Thoracic aorta (tissue), 2 donors: ENCODE results near the gene JAK2. TPM values are rescaled to one million over a fixed set of nuclear protein-coding genes. Genes with fewer than 3 reads are reported as not detected.
A peak's percentile ranks its signal among the peaks of the same experiment; 100 is the strongest.

Source experiments
- ATAC-seq: fragments of 150-250 bp; one replicate; pipeline ENCODE4 v1.8.0; 2017; ENCODE audit warnings: low read depth; ENCODE audit not compliant: insufficient number of reproducible peaks, low FRiP score
- DNase-seq: peaks from one replicate; pipeline ENCODE4 v3.0.0-alpha.2; 2020; ENCODE audit warnings: low spot score
- H3K27ac ChIP-seq, 2 donors: fragments of 200-600 bp; sonication (generic); 1 replicate in 1 of 2; 2 replicates in 1 of 2; pipeline ENCODE4 v1.5.1; 2016; ENCODE audit warnings: mild to moderate bottlenecking in 2 of 2, moderate library complexity in 2 of 2
- H3K27me3 ChIP-seq: fragments of 200-600 bp; sonication (generic); replicated peaks from 2 replicates; pipeline ENCODE4 v1.6.0; 2016; ENCODE audit warnings: mild to moderate bottlenecking; ENCODE audit not compliant: insufficient read depth
- H3K36me3 ChIP-seq: fragments of 200-600 bp; sonication (generic); one replicate; pipeline ENCODE4 v1.5.1; 2016
- H3K4me1 ChIP-seq, 2 donors: fragments of 200-600 bp; sonication (generic); 1 replicate in 1 of 2; 2 replicates in 1 of 2; pipeline versions ENCODE4 v1.5.1 to v1.6.0; 2016; ENCODE audit warnings: low read depth in 2 of 2, mild to moderate bottlenecking in 1 of 2; ENCODE audit not compliant: control insufficient read depth in 1 of 2
- H3K4me3 ChIP-seq: fragments of 200-600 bp; sonication (generic); 2 replicates; pipeline ENCODE4 v1.5.1; 2016; ENCODE audit warnings: mild to moderate bottlenecking
- H3K9me3 ChIP-seq: fragments of 200-600 bp; sonication (generic); 2 replicates; pipeline ENCODE4 v1.5.1; 2016
- CTCF ChIP-seq: fragments of 200-600 bp; sonication (generic); IDR thresholded peaks from one replicate; pipeline ENCODE4 v1.5.1; 2019; ENCODE audit warnings: antibody characterized with exemption
- total RNA-seq, 2 donors: library from RNA; depleted of rRNA; stranded (reverse); fragments of >200 nt; gene quantifications; one replicate each; pipeline versions ENCODE4 v1.1.0 to v1.2.3, GENCODE V29; 2016

Gene JAK2
- total RNA-seq, 2 donors from 2014 or later: 77.8 to 90.0 TPM

- ATAC-seq: no peak
- DNase-seq: no peak
These were observed 56.5 kb downstream of the JAK2 start for GRCh38 chr9:5041390-5042115.

GRCh38 chr9:5042661-5043178, 57.6 kb downstream of the JAK2 start:
- DNase-seq: no peak
- peak overlapping the region; percentile 34 to 65 for H3K27ac ChIP-seq
- TF ChIP-seq CTCF: no peak
- peaks cover 20 to 37% of the 10 kb centered on the region in 2 donors for H3K4me1 ChIP-seq
- H3K36me3 ChIP-seq: peaks cover 30% of the 10 kb centered on the region
- no peaks in the 10 kb centered on the region for H3K27me3 ChIP-seq
- no peaks in the 10 kb centered on the region for H3K9me3 ChIP-seq
- ATAC-seq: no peak
- H3K4me3 ChIP-seq: no peak overlapping the region

More at GRCh38 chr9:5041390-5042115, 56.5 kb downstream of the JAK2 start:
- Histone ChIP-seq H3K4me3 (no peak overlapping the region), H3K9me3 (no peaks in the 10 kb centered on the region), H3K27me3 (no peaks in the 10 kb centered on the region), H3K27ac (no peak overlapping the region), H3K36me3 (peaks cover 30% of the 10 kb centered on the region), H3K4me1 (peaks cover 20 to 26% of the 10 kb centered on the region in 2 donors)
- no peak for TF ChIP-seq CTCF

GRCh38 chr9:5043381-5043780, 58.3 kb downstream of the JAK2 start:
- Histone ChIP-seq H3K27me3 (no peaks in the 10 kb centered on the region), H3K4me3 (peak overlapping the region; percentile 5), H3K9me3 (no peaks in the 10 kb centered on the region), H3K36me3 (peaks cover 30% of the 10 kb centered on the region), H3K4me1 (peaks cover 20 to 41% of the 10 kb centered on the region in 2 donors), H3K27ac (peak overlapping the region; percentile 34 to 65)
- ATAC-seq (no peak), DNase-seq (no peak)
- TF ChIP-seq CTCF: no peak

GRCh38 chr9:5044160-5044559, 59.1 kb downstream of the JAK2 start:
- H3K9me3 ChIP-seq: no peaks in the 10 kb centered on the region
- peaks cover 30% of the 10 kb centered on the region for H3K36me3 ChIP-seq
- H3K4me1 ChIP-seq: peaks cover 20 to 41% of the 10 kb centered on the region in 2 donors
- H3K27me3 ChIP-seq: no peaks in the 10 kb centered on the region
- DNase-seq (no peak), ATAC-seq (no peak)
- H3K27ac ChIP-seq: peak overlapping the region; percentile 34 to 65
- TF ChIP-seq CTCF: no peak
- no peak overlapping the region for H3K4me3 ChIP-seq

GRCh38 chr9:5052838-5053237, 67.8 kb downstream of the JAK2 start:
- Histone ChIP-seq H3K4me1 (peaks cover 0 to 2% of the 10 kb centered on the region in 2 donors), H3K9me3 (no peaks in the 10 kb centered on the region), H3K27me3 (no peaks in the 10 kb centered on the region), H3K4me3 (no peak overlapping the region), H3K27ac (no peak overlapping the region), H3K36me3 (peaks cover 3% of the 10 kb centered on the region)
- TF ChIP-seq CTCF: no peak
- DNase-seq (no peak), ATAC-seq (no peak)
